Cardiac muscle cell (in vitro differentiated cells and primary cell): ENCODE measurements around the gene DGKD. TPM values are rescaled to one million over a fixed set of nuclear protein-coding genes. Genes with fewer than 3 reads are reported as not detected.
A peak's percentile ranks its signal among the peaks of the same experiment; 100 is the strongest.

Source experiments
- DNase-seq, 2 donors: peaks; one replicate each; pipeline versions ENCODE4 v3.0.0 to v3.0.0-alpha.2; 2010 to 2017; ENCODE audit warnings: low read depth in 1 of 2, low spot score in 1 of 2
- H3K27ac ChIP-seq: fragments of 200-600 bp; sonication (generic); 2 replicates; pipeline ENCODE4 v1.5.1; 2016
- H3K27me3 ChIP-seq: fragments of 200-600 bp; sonication (generic); 2 replicates; pipeline ENCODE4 v1.6.0; 2016; ENCODE audit warnings: control low read depth
- H3K36me3 ChIP-seq: fragments of 200-600 bp; sonication (generic); 2 replicates; pipeline ENCODE4 v1.5.1; 2016; ENCODE audit warnings: control low read depth
- H3K4me1 ChIP-seq: fragments of 200-600 bp; sonication (generic); 2 replicates; pipeline ENCODE4 v1.8.1; 2017; ENCODE audit warnings: low read depth, mild to moderate bottlenecking, mixed run types
- H3K4me3 ChIP-seq: fragments of 200-600 bp; sonication (generic); 2 replicates; pipeline ENCODE4 v1.5.1; 2016; ENCODE audit warnings: mild to moderate bottlenecking
- H3K9me3 ChIP-seq: fragments of 200-600 bp; sonication (generic); 2 replicates; pipeline ENCODE4 v1.5.1; 2017; ENCODE audit warnings: low read depth, mild to moderate bottlenecking, control low read depth
- CTCF ChIP-seq: IDR thresholded peaks from 2 replicates; pipeline ENCODE4 v1.5.1; 2012; ENCODE audit warnings: low read depth, mild to moderate bottlenecking, low read length
- polyA plus RNA-seq: library from polyadenylated mRNA; unstranded; fragments of >200 nt; fragmentation: Nextera tagmentation; extraction: Ambion mirVana; gene quantifications from 2 replicates; pipeline ENCODE4 v1.2.1, GENCODE V29; 2016
- total RNA-seq: library from RNA; depleted of rRNA; stranded (reverse); fragments of >200 nt; gene quantifications from 2 replicates; pipeline ENCODE4 v1.2.3, GENCODE V29; 2016

The DGKD gene
- total and polyA plus RNA-seq, 2 experiments from 2014 or later = 21.0 to 40.0 TPM

- no peak overlapping the region for H3K27ac ChIP-seq
- TF ChIP-seq CTCF = no peak
Measured at GRCh38 chr2:233469261-233470010, 115.1 kb downstream of the DGKD start.

GRCh38 chr2:233470011-233470687 is 115.9 kb downstream of the DGKD start:
- peaks cover 4% of the 10 kb centered on the region for H3K36me3 ChIP-seq
- no peak for TF ChIP-seq CTCF
- no peak overlapping the region for H3K4me3 ChIP-seq
- no peaks in the 10 kb centered on the region for H3K4me1 ChIP-seq
- DNase-seq = peak in 1 of 2 donors; percentile 78
- no peak overlapping the region for H3K27ac ChIP-seq
- no peaks in the 10 kb centered on the region for H3K27me3 ChIP-seq
- no peaks in the 10 kb centered on the region for H3K9me3 ChIP-seq

More at GRCh38 chr2:233469261-233470010, 115.1 kb downstream of the DGKD start:
- Histone ChIP-seq H3K4me1 (no peaks in the 10 kb centered on the region), H3K4me3 (no peak overlapping the region), H3K36me3 (peaks cover 4% of the 10 kb centered on the region), H3K27me3 (no peaks in the 10 kb centered on the region), H3K9me3 (no peaks in the 10 kb centered on the region)
- no peak for DNase-seq

- no peak for TF ChIP-seq CTCF
- Histone ChIP-seq H3K27ac (no peak overlapping the region), H3K4me3 (no peak overlapping the region), H3K4me1 (no peaks in the 10 kb centered on the region), H3K27me3 (no peaks in the 10 kb centered on the region), H3K36me3 (peaks cover 4% of the 10 kb centered on the region), H3K9me3 (no peaks in the 10 kb centered on the region)
- no peak for DNase-seq
Measured at GRCh38 chr2:233470839-233471238, 116.5 kb downstream of the DGKD start.

GRCh38 chr2:233471291-233472035 is 117.2 kb downstream of the DGKD start:
- Histone ChIP-seq H3K4me3 (no peak overlapping the region), H3K27me3 (no peaks in the 10 kb centered on the region), H3K9me3 (no peaks in the 10 kb centered on the region), H3K27ac (no peak overlapping the region), H3K36me3 (peaks cover 4% of the 10 kb centered on the region), H3K4me1 (no peaks in the 10 kb centered on the region)
- TF ChIP-seq CTCF = no peak
- DNase-seq = no peak

GRCh38 chr2:233473386-233473791 is 119.1 kb downstream of the DGKD start:
- H3K27me3 ChIP-seq = no peaks in the 10 kb centered on the region
- H3K4me1 ChIP-seq = no peaks in the 10 kb centered on the region
- no peak overlapping the region for H3K27ac ChIP-seq
- H3K36me3 ChIP-seq = peaks cover 2% of the 10 kb centered on the region
- no peak for DNase-seq
- TF ChIP-seq CTCF = no peak
- no peak overlapping the region for H3K4me3 ChIP-seq
- no peaks in the 10 kb centered on the region for H3K9me3 ChIP-seq
